GM21786 (cell line): ENCODE results near the gene PSMD1.
A peak's percentile ranks its signal among the peaks of the same experiment; 100 is the strongest.
"Not testable (repeated sequence)": the region's sequence is repeated elsewhere in the genome, so short reads cannot be mapped to it uniquely, and the experiment has no call there.

Source experiments
- ATAC-seq: cut with Tn5 transposase; IDR thresholded peaks from one replicate; pipeline ENCODE4 v1.9.1; 2021; ENCODE audit not compliant: unreplicated experiment

The PSMD1 gene

DNA sequence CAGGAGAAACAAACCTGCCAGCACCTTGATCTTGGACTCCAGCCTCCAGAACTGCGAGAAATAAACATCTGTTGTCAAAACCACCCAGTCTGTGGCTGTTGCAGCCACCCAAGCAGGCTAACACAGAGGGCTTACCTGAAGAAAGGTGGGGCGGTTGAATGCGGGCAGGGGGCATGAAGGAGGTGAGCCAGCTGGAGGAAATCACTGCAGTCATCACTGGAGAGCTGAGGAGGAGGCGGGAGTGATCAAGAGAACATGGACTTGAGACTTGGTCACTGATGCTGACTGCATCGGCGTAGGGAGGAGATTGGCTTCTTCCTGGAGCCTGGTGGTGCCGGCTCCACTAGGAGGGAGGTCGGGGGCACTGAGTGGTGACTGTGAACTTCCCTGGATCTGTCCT is 127.2 kb downstream of the PSMD1 start:
- no peak for ATAC-seq

DNA sequence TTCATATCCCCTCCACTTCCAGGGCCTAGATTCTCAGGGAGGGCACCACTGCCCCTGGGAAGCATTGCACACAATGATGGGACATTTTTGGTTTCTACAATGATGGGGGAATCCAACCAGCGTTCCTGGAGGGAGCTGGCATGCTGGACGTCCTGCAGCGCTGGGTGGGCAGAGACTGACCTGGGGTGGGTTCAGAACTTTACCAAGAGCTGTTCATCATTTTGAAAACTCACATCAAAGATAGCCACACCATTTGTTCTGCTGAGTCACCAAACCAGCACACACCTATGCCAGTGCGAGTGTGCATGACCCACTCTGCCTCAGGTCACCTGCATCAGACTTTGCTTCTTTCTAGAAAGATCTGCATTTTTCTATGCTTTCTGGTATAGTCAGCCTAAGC is 127.7 kb downstream of the PSMD1 start:
- no peak for ATAC-seq

- no peak for ATAC-seq
Measured at GRCh38 chr2:231185050-231185725, 128.5 kb downstream of the PSMD1 start.

DNA sequence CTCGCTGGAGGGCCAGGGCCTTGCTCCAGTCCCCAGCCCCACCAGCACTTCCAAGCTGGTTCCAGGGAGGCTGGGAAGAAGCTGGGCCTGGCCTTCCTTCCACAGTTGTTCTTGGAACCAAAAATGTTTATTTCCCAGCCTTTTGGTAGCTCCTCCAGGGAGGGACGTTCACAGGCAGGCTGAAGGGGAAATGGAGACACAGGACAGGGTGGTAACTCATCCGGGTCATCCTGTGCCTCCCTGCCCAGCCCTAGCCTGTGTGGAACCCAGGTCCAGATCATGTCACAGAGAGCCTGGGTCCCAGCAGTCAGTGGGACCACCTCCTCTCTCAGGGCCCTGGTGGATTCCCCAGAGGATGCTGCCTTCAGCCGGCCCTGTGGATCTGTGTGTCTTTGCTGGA is 129.2 kb downstream of the PSMD1 start:
- no peak for ATAC-seq

DNA sequence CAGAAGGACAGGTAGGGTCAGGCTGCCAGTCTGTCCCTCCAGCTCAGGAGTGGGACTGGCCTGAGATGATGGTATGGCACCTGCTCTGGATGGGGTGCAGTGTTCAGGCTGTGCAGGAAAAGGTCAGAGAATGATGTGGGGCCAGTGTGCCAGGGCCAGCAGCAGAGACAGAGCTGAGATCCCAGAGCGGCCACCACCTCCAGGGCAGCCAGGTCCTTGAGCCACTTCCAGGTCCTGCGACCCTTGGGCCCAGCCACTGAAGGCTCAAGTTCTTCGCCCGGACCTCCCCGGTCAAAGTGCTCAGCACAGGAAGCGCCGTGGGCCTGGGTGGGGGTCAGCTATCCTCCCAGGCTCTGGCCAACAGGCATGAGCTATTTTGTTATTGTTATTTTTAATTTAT is 129.7 kb downstream of the PSMD1 start:
- no peak for ATAC-seq

- ATAC-seq, result no peak
Measured at GRCh38 chr2:231187736-231188505, 131.3 kb downstream of the PSMD1 start.

GRCh38 chr2:231188506-231189170 is 132.0 kb downstream of the PSMD1 start:
- no peak for ATAC-seq

DNA sequence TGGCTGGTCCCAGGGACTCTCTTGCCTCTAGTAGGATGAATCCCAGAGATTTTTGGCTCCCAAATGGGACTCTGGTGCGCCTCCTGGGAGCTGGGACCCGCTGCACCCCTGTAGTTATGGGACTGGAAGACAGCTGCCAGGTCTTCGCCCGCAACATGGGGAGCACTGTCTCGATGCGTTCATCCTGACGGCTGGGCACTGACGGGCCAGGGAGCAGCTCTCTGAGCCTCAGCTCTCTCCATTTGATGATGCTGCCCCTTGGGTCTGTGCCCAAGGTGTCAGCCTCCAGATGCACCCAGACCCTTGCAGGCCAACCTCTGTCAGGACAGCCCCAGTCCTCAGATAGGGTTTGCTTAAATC is 132.5 kb downstream of the PSMD1 start:
- no peak for ATAC-seq

DNA sequence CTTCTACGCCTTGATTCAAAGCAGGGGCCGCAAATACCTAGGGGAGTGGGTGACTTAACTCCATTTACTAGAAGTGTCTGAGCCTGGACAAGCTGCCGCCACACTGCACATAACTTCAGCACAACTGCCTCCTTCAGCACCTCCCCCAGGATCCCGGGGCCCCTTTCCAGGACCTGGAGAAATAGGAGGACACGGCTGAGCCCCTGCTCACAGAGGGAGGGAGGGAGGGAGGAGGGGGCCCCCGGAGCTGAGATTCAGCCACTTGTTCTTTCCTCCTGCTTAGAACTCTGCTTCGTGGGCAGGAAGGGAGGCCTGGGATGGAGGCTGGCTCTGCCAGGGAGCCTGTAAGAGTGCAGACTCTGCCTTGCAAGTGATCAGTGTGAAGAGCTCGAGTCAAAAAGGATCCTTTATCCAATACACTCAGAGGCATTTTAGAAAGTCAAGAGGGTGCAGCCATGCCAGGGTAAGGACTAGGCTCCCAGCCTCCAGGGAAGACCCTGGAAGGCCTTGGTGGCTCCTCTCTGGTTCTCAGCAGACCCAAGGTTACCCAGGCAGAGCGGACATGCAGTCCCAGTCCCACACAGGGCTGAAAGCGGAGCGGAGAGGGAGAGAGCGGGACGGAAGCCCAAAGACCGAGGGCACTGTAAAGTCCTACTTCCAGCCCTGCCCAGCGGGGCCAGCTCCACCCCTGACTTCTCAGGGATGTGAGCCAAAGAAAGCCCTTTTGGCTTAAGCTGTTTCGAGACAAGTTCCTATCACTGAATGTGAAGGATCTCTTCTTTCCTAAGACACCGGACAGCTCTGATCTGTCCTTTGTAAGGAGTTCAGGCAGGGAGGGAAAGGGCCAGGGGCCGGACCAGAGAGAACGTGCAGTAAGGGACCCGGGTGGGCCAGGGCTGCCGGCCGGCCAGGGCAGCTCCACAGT is 133.2 kb downstream of the PSMD1 start:
- no peak for ATAC-seq

GRCh38 chr2:231190531-231191197 is 134.0 kb downstream of the PSMD1 start:
- no peak for ATAC-seq

DNA sequence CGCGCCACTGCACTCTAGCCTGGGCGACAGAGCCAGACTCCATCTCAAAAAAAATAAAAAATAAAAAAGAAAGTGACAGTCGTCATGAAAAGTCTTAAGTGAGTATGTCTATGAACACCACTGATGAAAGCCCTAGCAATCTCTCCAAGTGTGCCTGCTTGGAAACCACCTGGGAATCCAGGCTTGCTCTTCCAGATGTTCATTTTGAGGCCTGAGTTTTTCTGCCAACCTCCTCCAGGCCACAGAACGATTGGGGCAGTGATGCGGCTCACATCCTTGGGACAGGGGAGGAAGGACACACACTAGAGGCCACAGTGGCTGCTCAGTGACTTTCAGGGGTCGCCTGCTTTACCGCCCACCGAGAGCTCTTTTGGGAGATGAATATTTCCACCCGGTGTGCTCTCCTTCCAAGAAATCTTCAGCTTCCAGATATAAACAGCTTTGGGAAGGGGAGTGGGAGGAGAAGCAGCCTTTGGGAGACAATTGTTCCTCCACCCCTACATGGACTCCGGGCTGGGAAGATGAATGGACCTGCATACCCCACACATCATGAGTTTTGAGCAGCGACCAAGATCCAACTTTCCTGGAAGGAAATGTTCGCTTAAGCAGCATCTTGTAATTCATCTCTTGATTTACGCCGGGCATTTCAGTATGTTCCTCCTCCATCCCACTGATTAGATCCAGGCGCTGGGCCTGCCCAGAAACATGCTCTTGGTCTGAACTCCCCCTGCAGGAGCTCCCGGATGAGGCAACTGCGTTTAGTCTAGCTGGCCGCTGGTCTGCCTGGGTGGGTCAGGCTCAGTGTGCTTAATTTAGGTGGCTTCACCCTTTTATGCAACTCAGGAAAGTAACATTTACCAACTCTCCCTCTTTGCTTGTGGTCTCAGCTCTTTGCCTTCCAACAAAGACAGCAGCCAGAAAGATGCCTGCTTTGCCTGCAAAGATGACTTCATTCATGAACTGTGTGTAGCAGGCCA is 135.5 kb downstream of the PSMD1 start:
- no peak for ATAC-seq

- ATAC-seq, result no peak
Measured at GRCh38 chr2:231193216-231193615, 136.5 kb downstream of the PSMD1 start.

- no peak for ATAC-seq
Measured at GRCh38 chr2:231196592-231196991, 139.9 kb downstream of the PSMD1 start.

DNA sequence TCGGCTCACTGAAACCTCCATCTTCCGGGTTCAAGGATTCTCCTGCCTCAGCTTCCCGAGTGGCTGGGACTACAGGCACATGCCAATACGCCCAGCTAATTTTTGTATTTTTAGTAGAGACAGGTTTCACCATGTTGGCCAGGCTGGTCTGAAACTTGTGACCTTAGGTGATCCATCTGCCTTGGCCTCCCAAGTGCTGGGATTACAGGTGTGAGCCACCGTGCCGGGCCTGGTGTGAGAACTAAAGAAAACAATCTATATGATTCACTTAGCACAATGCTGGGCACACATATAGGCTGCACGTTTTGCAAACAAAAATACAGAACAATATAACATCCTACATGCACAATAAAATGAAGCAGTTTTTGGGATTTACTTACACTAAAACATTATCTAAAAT is 140.5 kb downstream of the PSMD1 start:
- not testable (repeated sequence) for ATAC-seq

DNA sequence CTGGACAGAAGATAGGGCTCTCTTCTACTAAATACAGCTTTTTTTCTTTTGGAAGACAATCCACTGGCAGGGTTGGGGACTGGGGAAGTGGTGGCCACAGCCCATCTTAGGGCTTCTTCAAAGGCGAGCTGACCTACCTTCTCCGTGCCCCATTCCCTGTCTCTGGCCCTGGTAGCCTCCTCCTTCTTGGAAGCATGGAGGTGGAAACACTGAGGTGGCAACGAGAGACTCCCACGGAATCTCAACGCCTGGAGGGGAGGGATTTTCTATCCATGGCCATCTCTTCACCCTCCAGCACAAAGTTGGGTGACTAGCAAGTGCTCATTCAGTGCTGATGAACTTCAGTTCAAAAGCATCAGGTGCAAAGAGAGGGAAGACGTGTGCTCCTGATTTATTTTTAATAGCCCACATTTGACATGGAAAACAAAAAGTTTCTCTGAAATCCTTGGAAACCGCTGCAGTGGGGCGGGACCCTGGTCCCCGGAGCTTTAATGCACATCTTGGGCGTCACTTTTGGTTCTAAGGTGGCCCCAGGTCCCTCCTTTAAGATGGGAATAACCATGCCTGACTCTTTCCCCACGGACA is 141.1 kb downstream of the PSMD1 start:
- ATAC-seq, result no peak

DNA sequence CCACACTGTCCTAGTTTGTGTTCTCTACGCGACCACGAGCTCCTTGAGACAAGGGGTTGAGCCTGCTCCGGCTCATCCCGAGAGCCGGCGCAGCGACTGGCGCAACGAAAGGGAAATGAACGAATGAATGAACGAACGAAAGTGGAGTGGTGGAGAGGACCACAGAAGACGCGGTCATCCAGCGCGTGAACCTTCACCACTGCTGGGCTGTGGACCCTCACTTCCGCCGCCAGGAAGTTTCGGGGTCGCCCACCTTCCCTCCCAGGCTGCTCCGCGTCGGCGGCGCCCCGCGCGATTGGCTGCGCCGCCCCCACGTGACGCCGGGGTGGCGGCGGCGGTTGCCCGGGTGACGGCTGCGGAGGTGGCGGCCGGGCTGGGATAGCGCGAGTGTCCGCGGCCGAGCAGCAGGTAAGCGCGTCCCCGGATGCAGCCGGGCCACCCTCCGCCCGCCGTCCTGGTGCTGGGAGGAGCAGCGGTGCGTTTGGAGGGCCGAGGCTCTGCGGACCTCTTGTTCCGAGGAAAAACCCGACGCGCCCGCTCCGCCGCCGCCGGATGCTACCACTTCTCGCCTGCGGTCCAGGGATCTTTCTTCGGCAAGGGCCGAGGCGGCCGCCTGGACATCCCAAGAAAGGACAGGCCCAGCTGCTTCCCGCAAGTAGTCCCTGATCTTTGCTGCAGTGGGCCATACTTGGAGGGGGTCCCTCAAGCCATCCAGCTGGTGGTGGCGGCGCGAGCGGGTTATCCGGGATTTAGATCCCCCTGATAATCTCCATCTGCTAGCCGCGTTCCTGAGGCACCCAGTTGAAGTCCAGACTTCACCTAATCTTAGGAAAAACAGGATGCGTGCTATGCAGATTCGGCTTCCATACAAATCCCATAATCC is 141.9 kb downstream of the PSMD1 start, which contains the start of gene ARMC9:
ARMC9 (plus strand) TSS at position 341 of the 883 bp plus-strand sequence. CDS start 7,608 bp downstream, outside the sequence.
- peak; percentile 96 for ATAC-seq

- ATAC-seq, result no peak
Measured at GRCh38 chr2:231199219-231199618, 142.6 kb downstream of the PSMD1 start.
